Liver (tissue), 9 donors: ENCODE measurements around the gene SPATA46. TPM values are rescaled to one million over a fixed set of nuclear protein-coding genes. Genes with fewer than 3 reads are reported as not detected.

Source experiments
- DNase-seq: peaks from one replicate; pipeline ENCODE4 v3.0.0-alpha.2; 2017; ENCODE audit warnings: low spot score
- H3K27ac ChIP-seq, 2 donors: one replicate each; pipeline ENCODE4 v1.7.0; 2013; ENCODE audit warnings: inconsistent platforms in 2 of 2, low read length in 2 of 2, control low read depth in 1 of 2, low read depth in 1 of 2, mild to moderate bottlenecking in 1 of 2
- H3K27me3 ChIP-seq, 4 donors: one replicate each; pipeline versions ENCODE4 v1.6.1 to v1.7.0; 2013; ENCODE audit warnings: low read length in 3 of 4, inconsistent platforms in 1 of 4, mild to moderate bottlenecking in 1 of 4, moderate library complexity in 1 of 4; ENCODE audit not compliant: control insufficient read depth in 4 of 4, insufficient read depth in 4 of 4
- H3K36me3 ChIP-seq, 4 donors: one replicate each; pipeline versions ENCODE4 v1.6.1 to v1.7.0; 2013; ENCODE audit warnings: low read length in 3 of 4, mild to moderate bottlenecking in 3 of 4, low read depth in 1 of 4, moderate library complexity in 1 of 4; ENCODE audit not compliant: control insufficient read depth in 4 of 4, insufficient read depth in 3 of 4
- H3K4me1 ChIP-seq, 4 donors: one replicate each; pipeline versions ENCODE4 v1.6.1 to v1.7.0; 2013; ENCODE audit warnings: low read length in 3 of 4, mild to moderate bottlenecking in 3 of 4, moderate library complexity in 1 of 4; ENCODE audit not compliant: control insufficient read depth in 4 of 4, insufficient read depth in 4 of 4
- H3K4me3 ChIP-seq, 3 donors: one replicate each; pipeline versions ENCODE4 v1.6.1 to v1.7.0; 2013; ENCODE audit warnings: low read length in 3 of 3, control low read depth in 1 of 3, low read depth in 1 of 3, mild to moderate bottlenecking in 1 of 3
- H3K9ac ChIP-seq, 2 donors: one replicate each; pipeline ENCODE4 v1.7.0; 2013; ENCODE audit warnings: low read length in 2 of 2, mild to moderate bottlenecking in 2 of 2, moderate library complexity in 2 of 2, control low read depth in 1 of 2, low read depth in 1 of 2
- H3K9me3 ChIP-seq, 4 donors: one replicate each; pipeline versions ENCODE4 v1.6.1 to v1.7.0; 2013; ENCODE audit warnings: low read length in 3 of 4; ENCODE audit not compliant: control insufficient read depth in 4 of 4
- ATF3 ChIP-seq: IDR thresholded peaks from 2 replicates; pipeline ENCODE4 v1.6.1; 2016; ENCODE audit warnings: antibody characterized with exemption
- CTCF ChIP-seq: fragments of 150-350 bp; IDR thresholded peaks from 2 replicates; pipeline ENCODE4 v1.5.1; 2017; ENCODE audit warnings: improper control_type of control experiment, low read depth, low read length; ENCODE audit not compliant: missing input control
- EGR1 ChIP-seq, 2 donors: IDR thresholded peaks; 2 replicates each; pipeline ENCODE4 v1.6.1; 2016 to 2018; ENCODE audit warnings: antibody characterized with exemption in 2 of 2, low read depth in 2 of 2
- FOXA1 ChIP-seq: IDR thresholded peaks from 2 replicates; pipeline ENCODE4 v1.6.1; 2016; ENCODE audit warnings: antibody characterized with exemption
- FOXA2 ChIP-seq: IDR thresholded peaks from 2 replicates; pipeline ENCODE4 v1.6.1; 2016; ENCODE audit warnings: antibody characterized with exemption
- GABPA ChIP-seq, 2 donors: IDR thresholded peaks in 1 of 2; conservative IDR thresholded peaks in 1 of 2; 2 replicates each; pipeline ENCODE4 v1.6.1; 2016; ENCODE audit warnings: antibody characterized with exemption in 2 of 2, mild to moderate bottlenecking in 1 of 2, moderate library complexity in 1 of 2
- HNF4A ChIP-seq, 2 donors: conservative IDR thresholded peaks; 2 replicates each; pipeline ENCODE4 v1.6.1; 2016; ENCODE audit warnings: antibody characterized with exemption in 2 of 2, mild to moderate bottlenecking in 2 of 2
- HNF4G ChIP-seq: IDR thresholded peaks from 2 replicates; pipeline ENCODE4 v1.6.1; 2016; ENCODE audit warnings: antibody characterized with exemption
- JUND ChIP-seq, 2 donors: IDR thresholded peaks; 2 replicates each; pipeline ENCODE4 v1.6.1; 2016; ENCODE audit warnings: antibody characterized with exemption in 2 of 2
- MAX ChIP-seq: IDR thresholded peaks from 2 replicates; pipeline ENCODE4 v1.6.1; 2016; ENCODE audit warnings: antibody characterized with exemption
- NR2F2 ChIP-seq: IDR thresholded peaks from 2 replicates; pipeline ENCODE4 v1.6.1; 2016; ENCODE audit warnings: antibody characterized with exemption
- RAD21 ChIP-seq, 2 donors: IDR thresholded peaks; 2 replicates each; pipeline ENCODE4 v1.6.1; 2016; ENCODE audit warnings: antibody characterized with exemption in 2 of 2, mild to moderate bottlenecking in 2 of 2
- REST ChIP-seq: IDR thresholded peaks from 2 replicates; pipeline ENCODE4 v1.6.1; 2016; ENCODE audit warnings: antibody characterized with exemption, mild to moderate bottlenecking
- RXRA ChIP-seq, 2 donors: IDR thresholded peaks; 2 replicates each; pipeline ENCODE4 v1.6.1; 2017 to 2018; ENCODE audit warnings: antibody characterized with exemption in 2 of 2, mild to moderate bottlenecking in 1 of 2
- SP1 ChIP-seq: IDR thresholded peaks from 2 replicates; pipeline ENCODE4 v1.6.1; 2018; ENCODE audit warnings: antibody characterized with exemption, mild to moderate bottlenecking
- TAF1 ChIP-seq: conservative IDR thresholded peaks from 2 replicates; pipeline ENCODE4 v1.6.1; 2016; ENCODE audit warnings: antibody characterized with exemption, mild to moderate bottlenecking
- YY1 ChIP-seq: IDR thresholded peaks from 2 replicates; pipeline ENCODE4 v1.6.1; 2016; ENCODE audit warnings: antibody characterized with exemption, mild to moderate bottlenecking
- ZBTB33 ChIP-seq: IDR thresholded peaks from 2 replicates; pipeline ENCODE4 v1.6.1; 2016; ENCODE audit warnings: antibody characterized with exemption
- WGBS: extraction: QIAGEN DNeasy Blood & Tissue Kit; methylation state at CpG from one replicate; pipeline ENCODE4 v1.1.7; 2013; 5-methylcytosine and 5-hydroxymethylcytosine counted together
- polyA plus RNA-seq, 2 donors: library from polyadenylated mRNA; stranded (reverse) in 1 of 2; unstranded in 1 of 2; fragments of 200-250 nt in 1 of 2; fragments of >200 nt in 1 of 2; fragmentation: Nextera tagmentation in 1 of 2; extraction: Ambion mirVana in 1 of 2; gene quantifications; one replicate each; pipeline versions ENCODE4 v1.2.1 to v1.2.3, GENCODE V29; 2013 to 2015
- total RNA-seq, 2 donors: library from RNA; depleted of rRNA; stranded (reverse); fragments of >200 nt; gene quantifications; one replicate each; pipeline ENCODE4 v1.2.3, GENCODE V29; 2014
- donor health status: healthy.
- donor health status: healthy.
- donor health status: healthy.
- donor health status: healthy.
- donor health status: healthy.

SPATA46 gene
- total and polyA plus RNA-seq, 4 donors, result 0.06 to 0.17 TPM; not detected in 2

- TF ChIP-seq JUND (IDR thresholded peaks at IDR 0.05) (peak; percentile 76 to 79), EGR1 (IDR thresholded peaks at IDR 0.05; ENCODE audit: low read depth in 2 of 2) (peak; percentile 28 to 57), GABPA (IDR thresholded peaks at IDR 0.05 in 1 of 2, conservative IDR thresholded peaks at IDR 0.05 in 1 of 2) (peak in 1 of 2 donors; percentile 44), YY1 (peak; percentile 89), CTCF (no peak), REST (peak; percentile 80), HNF4A (conservative IDR thresholded peaks at IDR 0.05) (peak; percentile 94 to 98), HNF4G (peak; percentile 92), MAX (peak; percentile 78), FOXA1 (peak; percentile 40), SP1 (peak; percentile 100), ZBTB33 (peak; percentile 79), ATF3 (peak; percentile 83), RXRA (IDR thresholded peaks at IDR 0.05) (peak; percentile 96 to 100), NR2F2 (peak; percentile 88), FOXA2 (peak; percentile 47), RAD21 (IDR thresholded peaks at IDR 0.05) (peak; percentile 54 to 75), TAF1 (peak; percentile 72)
- WGBS, result 34% methylated on average over 5 of the region's 5 CpGs
- Histone ChIP-seq H3K4me3 (no peak overlapping the region), H3K4me1 (peaks cover 7 to 29% (median 17%) of the 10 kb centered on the region in 4 donors), H3K27ac (peak overlapping the region; percentile 80 to 81), H3K36me3 (peaks cover 0 to 7% (median 3%) of the 10 kb centered on the region in 4 donors), H3K27me3 (no peaks in the 10 kb centered on the region), H3K9me3 (no peaks in the 10 kb centered on the region), H3K9ac (peak overlapping the region in 1 of 2 donors; percentile 36)
- DNase-seq, result peak; percentile 17
Observed at GRCh38 chr1:162388615-162389014, 12.0 kb upstream of the SPATA46 start.
